HepG2 (cell line): ENCODE data around the gene OR10A3. TPM values are rescaled to one million over a fixed set of nuclear protein-coding genes. Genes with fewer than 3 reads are reported as not detected.

Experiments used
- ATAC-seq: fragments of 200-7000 bp; cut with Tn5 transposase; 3 replicates; pipeline ENCODE4 v1.9.1; 2020; ENCODE audit warnings: mild to moderate bottlenecking, moderate library complexity
- BruUV-seq: library from RNA; stranded (reverse); fragments of 400-500 nt; replicated peaks from 2 replicates; lab custom pipeline; 2021; lab: Mats Ljungman, UMichigan
- CTCF ChIA-PET: fragments of 300-600 bp; formaldehyde crosslinking; extraction: SDS; loops from one replicate; lab custom pipeline; 2021; ENCODE audit warnings: low total read pairs, inconsistent platforms, low intra/inter-chr PET ratio; lab: Yijun Ruan, JAX
- POLR2A ChIA-PET: fragments of 350-600 bp; sonication (Branson Sonifier 250); formaldehyde crosslinking; loops from one replicate; lab custom pipeline; 2020; ENCODE audit warnings: antibody characterized with exemption, inconsistent platforms; lab: Yijun Ruan, JAX
- DNase-seq: peaks from one replicate; pipeline ENCODE4 v3.0.0-alpha.2; 2015; ENCODE audit warnings: low spot score
- FAIRE-seq: peaks from 3 replicates; lab custom pipeline; 2011; peaks lifted over from hg19 to GRCh38; lab: Jason Lieb, UNC
- H2AFZ ChIP-seq: one replicate; pipeline ENCODE4 v1.6.1; 2011; ENCODE audit warnings: low read length, inconsistent platforms
- H3K27ac ChIP-seq: fragments of 300-600 bp; 3 replicates; pipeline ENCODE4 v1.8.0; 2011; ENCODE audit warnings: mixed run types, mild to moderate bottlenecking, mixed read lengths, low read length, inconsistent platforms; ENCODE audit not compliant: insufficient read depth; ENCODE audit errors: extremely low read length
- H3K27me3 ChIP-seq, 2 experiments: fragments of 200-600 bp in 1 of 2; 2 replicates in 1 of 2; 3 replicates in 1 of 2; pipeline versions ENCODE4 v1.6.0 to v1.8.0; 2011; ENCODE audit warnings: low read length in 2 of 2, mild to moderate bottlenecking in 2 of 2, moderate library complexity in 2 of 2, inconsistent platforms in 1 of 2; ENCODE audit not compliant: insufficient read depth in 2 of 2, control insufficient read depth in 1 of 2
- H3K36me3 ChIP-seq, 2 experiments: fragments of 200-600 bp in 1 of 2; replicated peaks in 1 of 2; 2 replicates in 1 of 2; 3 replicates in 1 of 2; pipeline versions ENCODE4 v1.5.1 to v1.8.0; 2011; ENCODE audit warnings: low read length in 2 of 2, inconsistent platforms in 1 of 2; ENCODE audit not compliant: insufficient read depth in 2 of 2, control insufficient read depth in 1 of 2
- H3K4me1 ChIP-seq: 2 replicates; pipeline ENCODE4 v1.5.1; 2012; ENCODE audit warnings: low read length, inconsistent platforms; ENCODE audit not compliant: insufficient read depth
- H3K4me2 ChIP-seq: 2 replicates; pipeline ENCODE4 v1.6.0; 2011; ENCODE audit warnings: low read depth, low read length, inconsistent platforms
- H3K4me3 ChIP-seq, 3 experiments: fragments of 200-600 bp in 1 of 3; sonication (generic), shearing (Covaris generic) in 1 of 3; replicated peaks in 1 of 3; 2 replicates each; pipeline ENCODE4 v1.5.1; 2011 to 2016; ENCODE audit warnings: low read length in 3 of 3, inconsistent platforms in 2 of 3, low read depth in 2 of 3, mild to moderate bottlenecking in 2 of 3, control low read depth in 1 of 3, mixed read lengths in 1 of 3; ENCODE audit not compliant: insufficient read depth in 1 of 3
- H3K79me2 ChIP-seq: one replicate; pipeline ENCODE4 v1.6.1; 2011; ENCODE audit warnings: low read length, inconsistent platforms; ENCODE audit not compliant: insufficient read depth
- H3K9ac ChIP-seq: 2 replicates; pipeline ENCODE4 v1.6.0; 2011; ENCODE audit warnings: mild to moderate bottlenecking, low read depth, low read length, inconsistent platforms; ENCODE audit not compliant: insufficient read depth
- H3K9me3 ChIP-seq: 2 replicates; pipeline ENCODE4 v1.5.1; 2012; ENCODE audit warnings: mild to moderate bottlenecking, low read length
- H4K20me1 ChIP-seq: 2 replicates; pipeline ENCODE4 v1.6.0; 2011; ENCODE audit warnings: inconsistent platforms, mild to moderate bottlenecking, low read length, moderate library complexity; ENCODE audit not compliant: insufficient read depth
- GTF3A ChIP-seq: sonication (generic); formaldehyde crosslinking; conservative IDR thresholded peaks from 2 replicates; pipeline ENCODE4 v1.4.0; 2020; ENCODE audit warnings: mild to moderate bottlenecking, missing genetic modification reagents
- WGBS: methylation state at CpG from one replicate; pipeline ENCODE4 v1.1.6; 2017; ENCODE audit warnings: low lambda C conversion rate; 5-methylcytosine and 5-hydroxymethylcytosine counted together
- in situ Hi-C: cut with HindIII; loops from 2 replicates; pipeline ENCODE4 v1.10.0; 2017; ENCODE audit warnings: low pct_unique_long_range_greater_than_20kb; ENCODE audit not compliant: extremely low pct_ligation_motif_present
- intact Hi-C: fragments of 100-400 bp; cut with micrococcal nuclease; formaldehyde crosslinking; loops from one replicate; pipeline ENCODE4 v1.10.0; 2022; ENCODE audit not compliant: unreplicated experiment
- polyA plus RNA-seq, 8 experiments: library from polyadenylated mRNA; depleted of rRNA in 3 of 8; stranded (reverse) in 7 of 8; unstranded in 1 of 8; fragments of >200 nt; fragmentation: Illumina TruSeq in 4 of 8; extraction: Trizol in 4 of 8; gene quantifications; 2 replicates each; pipeline versions ENCODE4 v1.2.1 to v1.2.3, GENCODE V29; 2011 to 2016; ENCODE audit warnings: low read depth in 4 of 8, missing spikeins in 1 of 8, mixed read lengths in 1 of 8; ENCODE audit not compliant: insufficient read depth in 1 of 8
- total RNA-seq, 5 experiments: library from RNA; depleted of rRNA; stranded (reverse); fragments of >200 nt; fragmentation: Illumina TruSeq; extraction: Trizol; gene quantifications; 2 replicates each; pipeline ENCODE4 v1.2.3, GENCODE V29; 2016; ENCODE audit warnings: low read depth in 1 of 5
- TF ChIP-seq, protein P1 (sequence below): sonication (generic); formaldehyde crosslinking; IDR thresholded peaks from 2 replicates; pipeline ENCODE4 v1.4.0; 2020; ENCODE audit warnings: mild to moderate bottlenecking, missing genetic modification reagents

The OR10A3 gene
- total and polyA plus RNA-seq, 2 of the 13 experiments (the other 11 are each of a cell fraction or from before 2014, with no cell fraction given), result not detected

DNA sequence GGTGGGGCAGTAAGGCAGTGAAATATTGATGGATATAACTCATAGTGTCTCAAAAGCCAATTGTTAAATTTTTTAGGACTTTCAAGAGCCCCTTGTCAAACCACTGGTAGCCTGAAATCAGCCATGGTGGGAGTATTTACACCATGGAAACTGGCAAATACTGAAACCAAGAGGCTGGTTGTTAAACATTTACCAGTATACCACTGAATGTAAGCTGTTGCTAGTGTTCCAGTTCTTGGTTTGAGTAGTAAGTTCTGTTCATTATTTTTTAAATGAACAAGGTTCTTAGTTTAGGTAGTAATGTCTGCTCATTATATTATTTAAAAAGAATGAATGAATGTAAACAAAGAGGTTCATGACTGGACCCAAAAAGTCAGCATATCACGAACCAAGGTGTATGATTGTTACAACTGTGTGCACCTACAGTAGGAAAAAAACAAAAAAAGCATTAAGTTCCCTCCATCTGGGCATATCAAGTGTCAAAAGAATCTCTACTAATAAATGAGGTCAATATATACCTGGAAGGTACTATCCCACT lies 41.1 kb upstream of the OR10A3 start:
- H3K27me3 ChIP-seq, result peaks cover 0 to under 1% of the 10 kb centered on the region in 2 experiments; a peak in 2 of 5 replicates
- no peak for DNase-seq
- CTCF ChIA-PET, result no interaction called here
- no peak overlapping the region for H3K4me3 ChIP-seq
- in situ Hi-C loops (no loop called here), intact Hi-C loops (no loop called here)
- no peak overlapping the region for H3K27ac ChIP-seq
- POLR2A ChIA-PET, result no interaction called here
- WGBS, result 0% methylated on average over 1 of the region's 1 CpG
- no peaks in the 10 kb centered on the region for H4K20me1 ChIP-seq
- H3K4me1 ChIP-seq, result peaks cover 10% of the 10 kb centered on the region
- H3K36me3 ChIP-seq, result no peaks in the 10 kb centered on the region
- FAIRE-seq, result no peak
- no peak overlapping the region for H3K4me2 ChIP-seq
- H3K9me3 ChIP-seq, result no peaks in the 10 kb centered on the region
- ATAC-seq, result no peak
- H2AFZ ChIP-seq, result no peak overlapping the region
- BruUV-seq, result no TSS peak
- H3K9ac ChIP-seq, result no peak overlapping the region
- TF ChIP-seq, protein P1, sequence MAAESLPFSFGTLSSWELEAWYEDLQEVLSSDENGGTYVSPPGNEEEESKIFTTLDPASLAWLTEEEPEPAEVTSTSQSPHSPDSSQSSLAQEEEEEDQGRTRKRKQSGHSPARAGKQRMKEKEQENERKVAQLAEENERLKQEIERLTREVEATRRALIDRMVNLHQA, result no peak
- peaks cover 2% of the 10 kb centered on the region for H3K79me2 ChIP-seq

DNA sequence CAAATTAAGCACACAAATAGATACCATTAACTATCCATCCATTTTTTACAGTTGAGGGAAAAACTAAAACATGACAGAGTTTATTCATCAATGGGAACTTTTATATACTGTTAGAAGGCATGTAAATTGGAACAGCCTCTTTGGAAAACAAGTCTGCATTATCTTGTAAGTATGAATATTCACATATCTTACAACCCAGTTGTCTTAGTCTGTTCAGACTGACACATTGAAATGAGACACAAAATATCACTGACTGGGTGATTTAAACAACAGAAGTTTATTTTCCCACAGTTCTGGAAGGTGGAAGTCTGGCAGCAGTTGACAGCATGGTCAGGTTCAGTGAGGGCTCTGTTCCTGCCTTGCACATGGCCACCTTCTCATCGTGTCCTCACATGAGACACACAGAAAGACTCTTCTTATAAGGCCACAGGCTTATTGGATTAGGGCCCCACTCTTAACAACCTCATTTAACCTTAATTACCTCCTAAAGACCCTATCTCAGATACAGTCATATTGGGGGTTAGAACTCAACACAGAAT lies 40.2 kb upstream of the OR10A3 start:
- TF ChIP-seq GTF3A (CRISPR knock-in tag), result no peak
- WGBS, result 0% methylated on average over 1 of the region's 1 CpG
- no peak overlapping the region for H3K9ac ChIP-seq
- no peaks in the 10 kb centered on the region for H4K20me1 ChIP-seq
- FAIRE-seq (no peak), DNase-seq (no peak), ATAC-seq (no peak)
- intact Hi-C loops (no loop called here), in situ Hi-C loops (no loop called here)
- no peaks in the 10 kb centered on the region for H3K79me2 ChIP-seq
- no peak overlapping the region for H3K4me2 ChIP-seq
- POLR2A ChIA-PET, result no interaction called here
- no peak overlapping the region for H2AFZ ChIP-seq
- no peak overlapping the region for H3K4me3 ChIP-seq
- no peaks in the 10 kb centered on the region for H3K27me3 ChIP-seq
- CTCF ChIA-PET, result no interaction called here
- H3K9me3 ChIP-seq, result no peaks in the 10 kb centered on the region
- H3K4me1 ChIP-seq, result peaks cover 10% of the 10 kb centered on the region
- no peak overlapping the region for H3K27ac ChIP-seq
- no peaks in the 10 kb centered on the region for H3K36me3 ChIP-seq
- no TSS peak for BruUV-seq
